ENCODE data around the gene CSMD2.

Gene CSMD2

GRCh38 chr1:33841494-33841893, 323.5 kb downstream of the CSMD2 start:
- no peak for DNase-seq

- no peak for DNase-seq
Observed at GRCh38 chr1:33837635-33838034, 327.4 kb downstream of the CSMD2 start.

- DNase-seq: no peak
Observed at GRCh38 chr1:33836911-33837310, 328.1 kb downstream of the CSMD2 start.

GRCh38 chr1:33828654-33829053, 336.4 kb downstream of the CSMD2 start:
- DNase-seq: no peak

- DNase-seq: no peak
Observed at GRCh38 chr1:33828059-33828458, 337.0 kb downstream of the CSMD2 start.

- DNase-seq: no peak
Observed at GRCh38 chr1:33826711-33827110, 338.3 kb downstream of the CSMD2 start.

GRCh38 chr1:33826311-33826710, 338.7 kb downstream of the CSMD2 start:
- DNase-seq: no peak

GRCh38 chr1:33825506-33825905, 339.5 kb downstream of the CSMD2 start:
- DNase-seq: no peak

GRCh38 chr1:33824971-33825370, 340.1 kb downstream of the CSMD2 start:
- no peak for DNase-seq

- DNase-seq: no peak
Observed at GRCh38 chr1:33824321-33824720, 340.7 kb downstream of the CSMD2 start.

- no peak for DNase-seq
Observed at GRCh38 chr1:33823830-33824229, 341.2 kb downstream of the CSMD2 start.

- DNase-seq: no peak
Observed at GRCh38 chr1:33823401-33823800, 341.6 kb downstream of the CSMD2 start.

GRCh38 chr1:33822396-33822795, 342.6 kb downstream of the CSMD2 start:
- DNase-seq: no peak

- no peak for DNase-seq
Observed at GRCh38 chr1:33821291-33821690, 343.7 kb downstream of the CSMD2 start.

- no peak for DNase-seq
Observed at GRCh38 chr1:33820804-33821203, 344.2 kb downstream of the CSMD2 start.

- DNase-seq: no peak
Observed at GRCh38 chr1:33819913-33820311, 345.1 kb downstream of the CSMD2 start.

- DNase-seq: no peak
Observed at GRCh38 chr1:33819290-33819912, 345.6 kb downstream of the CSMD2 start.

- DNase-seq: no peak
Observed at GRCh38 chr1:33818071-33818470, 347.0 kb downstream of the CSMD2 start.

GRCh38 chr1:33815061-33815460, 350.0 kb downstream of the CSMD2 start:
- DNase-seq: no peak

GRCh38 chr1:33814166-33814565, 350.9 kb downstream of the CSMD2 start:
- DNase-seq: no peak

- no peak for DNase-seq
Observed at GRCh38 chr1:33810571-33810970, 354.5 kb downstream of the CSMD2 start.

GRCh38 chr1:33805988-33806387, 359.0 kb downstream of the CSMD2 start:
- DNase-seq: no peak

GRCh38 chr1:33802268-33802667, 362.8 kb downstream of the CSMD2 start:
- DNase-seq: no peak

- DNase-seq: no peak
Observed at GRCh38 chr1:33797849-33798248, 367.2 kb downstream of the CSMD2 start.

GRCh38 chr1:33792651-33793050, 372.4 kb downstream of the CSMD2 start:
- DNase-seq: no peak

GRCh38 chr1:33792216-33792615, 372.8 kb downstream of the CSMD2 start:
- DNase-seq: no peak

Data from stimulated activated CD4-positive, alpha-beta T cell treated with anti-CD3 and anti-CD28 coated beads, Interleukin-4, amount 100 ng/mL, for 4 hours (primary cell).